ENCODE measurements around the gene PSORS1C2. TPM values are rescaled to one million over a fixed set of nuclear protein-coding genes. Genes with fewer than 3 reads are reported as not detected.

PSORS1C2 gene
- polyA plus RNA-seq, 1 donor (not counting 4 experiments of a cell fraction or from before 2014, with no cell fraction given) = not detected

GRCh38 chr6:31169123-31169857 lies 30.4 kb upstream of the PSORS1C2 start:
- Histone ChIP-seq H3K4me3 (ENCODE audit: control insufficient read depth in 2 of 3, extremely low read depth in 1 of 3, insufficient read depth in 2 of 3, low read depth in 1 of 3, low read length in 3 of 3) (no peak overlapping the region), H3K9ac (ENCODE audit: control insufficient read depth, extremely low read depth, insufficient read depth, low read length) (no peak overlapping the region), H3K79me2 (ENCODE audit: control insufficient read depth, insufficient read depth, low read length) (no peaks in the 10 kb centered on the region), H2AFZ (ENCODE audit: control insufficient read depth, low read length) (no peak overlapping the region), H4K20me1 (ENCODE audit: control insufficient read depth, extremely low read depth, insufficient read depth, low read length) (no peaks in the 10 kb centered on the region), H3K9me3 (ENCODE audit: control insufficient read depth, low read depth, low read length) (no peaks in the 10 kb centered on the region), H3K27me3 (ENCODE audit: control insufficient read depth, extremely low read depth, insufficient read depth, low read length) (no peaks in the 10 kb centered on the region), H3K9me1 (ENCODE audit: control insufficient read depth, extremely low read depth, insufficient read depth, low read length) (no peaks in the 10 kb centered on the region), H3K4me2 (ENCODE audit: control insufficient read depth, extremely low read depth, insufficient read depth, low read depth, low read length) (no peak overlapping the region), H3K27ac (ENCODE audit: control insufficient read depth, insufficient read depth, low read length) (no peak overlapping the region), H3K4me1 (ENCODE audit: control insufficient read depth, extremely low read depth, insufficient read depth, low read length) (peaks cover 8% of the 10 kb centered on the region), H3K36me3 (ENCODE audit: control insufficient read depth in 2 of 2, extremely low read depth in 1 of 2, insufficient read depth in 2 of 2, low read length in 2 of 2) (peaks cover 0 to 3% of the 10 kb centered on the region in 2 experiments)
- DNase-seq (ENCODE audit: low read depth, low spot score) (no peak), FAIRE-seq (no peak)
- TF ChIP-seq CTCF (optimal IDR thresholded peaks at IDR 0.05 in 1 of 3, IDR thresholded peaks at IDR 0.05 in 1 of 3, conservative IDR thresholded peaks at IDR 0.05 in 1 of 3; ENCODE audit: extremely low read depth in 1 of 3, insufficient read depth in 2 of 3, low read length in 3 of 3) (no peak), EZH2 (IDR thresholded peaks at IDR 0.05; ENCODE audit: low read length) (no peak)
- dilution Hi-C loops (cut with MboI; ENCODE audit: extremely low pct_ligation_motif_present, low sequenced_read_pairs) = no loop called here

- Histone ChIP-seq H3K9me3 (ENCODE audit: control insufficient read depth, low read depth, low read length) (no peaks in the 10 kb centered on the region), H3K27ac (ENCODE audit: control insufficient read depth, insufficient read depth, low read length) (no peak overlapping the region), H3K9ac (ENCODE audit: control insufficient read depth, extremely low read depth, insufficient read depth, low read length) (no peak overlapping the region), H3K9me1 (ENCODE audit: control insufficient read depth, extremely low read depth, insufficient read depth, low read length) (no peaks in the 10 kb centered on the region), H3K27me3 (ENCODE audit: control insufficient read depth, extremely low read depth, insufficient read depth, low read length) (no peaks in the 10 kb centered on the region), H3K4me2 (ENCODE audit: control insufficient read depth, extremely low read depth, insufficient read depth, low read depth, low read length) (no peak overlapping the region), H4K20me1 (ENCODE audit: control insufficient read depth, extremely low read depth, insufficient read depth, low read length) (no peaks in the 10 kb centered on the region), H3K79me2 (ENCODE audit: control insufficient read depth, insufficient read depth, low read length) (no peaks in the 10 kb centered on the region), H3K36me3 (ENCODE audit: control insufficient read depth in 2 of 2, extremely low read depth in 1 of 2, insufficient read depth in 2 of 2, low read length in 2 of 2) (peaks cover 0 to 3% of the 10 kb centered on the region in 2 experiments), H2AFZ (ENCODE audit: control insufficient read depth, low read length) (no peak overlapping the region), H3K4me3 (ENCODE audit: control insufficient read depth in 2 of 3, extremely low read depth in 1 of 3, insufficient read depth in 2 of 3, low read depth in 1 of 3, low read length in 3 of 3) (no peak overlapping the region), H3K4me1 (ENCODE audit: control insufficient read depth, extremely low read depth, insufficient read depth, low read length) (peaks cover 10% of the 10 kb centered on the region)
- DNase-seq (ENCODE audit: low read depth, low spot score) (no peak), FAIRE-seq (no peak)
- no peak for TF ChIP-seq CTCF (optimal IDR thresholded peaks at IDR 0.05 in 1 of 3, IDR thresholded peaks at IDR 0.05 in 1 of 3, conservative IDR thresholded peaks at IDR 0.05 in 1 of 3; ENCODE audit: extremely low read depth in 1 of 3, insufficient read depth in 2 of 3, low read length in 3 of 3)
- TF ChIP-seq EZH2 (IDR thresholded peaks at IDR 0.05; ENCODE audit: low read length) = no peak
- dilution Hi-C loops (cut with MboI; ENCODE audit: extremely low pct_ligation_motif_present, low sequenced_read_pairs) = no loop called here
These were observed 29.7 kb upstream of the PSORS1C2 start for GRCh38 chr6:31168606-31169005.

Data from keratinocyte (primary cell).